ENCODE data around the gene PHLPP1. TPM values are rescaled to one million over a fixed set of nuclear protein-coding genes. Genes with fewer than 3 reads are reported as not detected.
"Not testable (repeated sequence)": the region's sequence is repeated elsewhere in the genome, so short reads cannot be mapped to it uniquely, and the experiment has no call there.

PHLPP1 gene
- total RNA-seq, 2 experiments from 2014 or later = 8.0 to 8.7 TPM

DNA sequence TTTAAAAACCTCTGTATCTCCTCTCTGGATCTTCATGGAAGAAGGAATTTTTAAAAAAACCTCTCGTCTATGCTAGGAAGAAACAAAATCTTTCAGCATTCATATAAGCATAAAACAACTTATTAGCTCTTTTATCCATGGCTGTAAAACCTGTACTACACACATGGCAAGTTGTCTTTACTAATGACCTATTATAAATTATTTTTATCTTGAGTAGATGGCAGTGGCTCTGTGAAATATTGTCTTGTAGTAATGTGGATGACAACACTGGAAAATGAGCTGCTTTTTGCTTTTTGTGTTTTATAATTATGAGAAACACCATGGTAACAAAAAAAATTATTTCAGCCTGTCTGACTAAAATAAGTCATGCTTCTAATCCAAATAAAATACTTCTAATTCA is 18.9 kb downstream of the PHLPP1 start:
- POLR2A ChIA-PET = no interaction called here
- peaks cover 5% of the 10 kb centered on the region for H3K36me3 Mint-ChIP-seq
- CTCF ChIA-PET = interaction anchor here (0.7 kb wide), 1 partner anchor 87 kb away, joined by 4 read pairs; no protein-coding TSS in a partner anchor
- intact Hi-C loops (cut with micrococcal nuclease) = no loop called here
- no peak for DNase-seq
- H3K4me1 Mint-ChIP-seq (ENCODE audit: low read depth) = no peaks in the 10 kb centered on the region
- H3K4me3 Mint-ChIP-seq = no peak overlapping the region
- no peaks in the 10 kb centered on the region for H3K27me3 Mint-ChIP-seq
- peaks cover 16% of the 10 kb centered on the region for H3K9me3 Mint-ChIP-seq
- H3K27ac Mint-ChIP-seq = no peak overlapping the region

DNA sequence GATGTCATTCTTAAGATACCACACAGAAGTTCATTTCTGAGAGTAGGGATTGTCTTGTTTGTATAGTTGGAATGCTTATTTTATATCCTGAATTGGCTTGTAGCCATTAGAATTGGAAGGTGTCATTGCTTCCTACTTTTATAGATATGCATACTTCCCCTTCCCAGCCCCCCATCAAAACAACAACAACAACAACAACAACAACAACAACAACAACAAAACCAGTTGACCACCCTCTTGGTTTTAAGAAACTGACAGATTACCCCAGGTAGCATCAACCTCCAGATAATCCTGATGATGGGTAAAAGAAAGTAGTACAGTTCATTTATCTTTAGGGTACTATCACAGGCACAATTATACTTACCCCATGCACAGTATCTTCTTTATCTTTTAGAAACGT is 20.0 kb downstream of the PHLPP1 start:
- no peak overlapping the region for H3K4me3 Mint-ChIP-seq
- H3K27ac Mint-ChIP-seq = no peak overlapping the region
- intact Hi-C loops (cut with micrococcal nuclease) = no loop called here
- DNase-seq = no peak
- ChIA-PET CTCF (no interaction called here), POLR2A (no interaction called here)
- peaks cover 16% of the 10 kb centered on the region for H3K9me3 Mint-ChIP-seq
- no peaks in the 10 kb centered on the region for H3K27me3 Mint-ChIP-seq
- peaks cover 4% of the 10 kb centered on the region for H3K4me1 Mint-ChIP-seq (ENCODE audit: low read depth)
- H3K36me3 Mint-ChIP-seq = peaks cover 5% of the 10 kb centered on the region

DNA sequence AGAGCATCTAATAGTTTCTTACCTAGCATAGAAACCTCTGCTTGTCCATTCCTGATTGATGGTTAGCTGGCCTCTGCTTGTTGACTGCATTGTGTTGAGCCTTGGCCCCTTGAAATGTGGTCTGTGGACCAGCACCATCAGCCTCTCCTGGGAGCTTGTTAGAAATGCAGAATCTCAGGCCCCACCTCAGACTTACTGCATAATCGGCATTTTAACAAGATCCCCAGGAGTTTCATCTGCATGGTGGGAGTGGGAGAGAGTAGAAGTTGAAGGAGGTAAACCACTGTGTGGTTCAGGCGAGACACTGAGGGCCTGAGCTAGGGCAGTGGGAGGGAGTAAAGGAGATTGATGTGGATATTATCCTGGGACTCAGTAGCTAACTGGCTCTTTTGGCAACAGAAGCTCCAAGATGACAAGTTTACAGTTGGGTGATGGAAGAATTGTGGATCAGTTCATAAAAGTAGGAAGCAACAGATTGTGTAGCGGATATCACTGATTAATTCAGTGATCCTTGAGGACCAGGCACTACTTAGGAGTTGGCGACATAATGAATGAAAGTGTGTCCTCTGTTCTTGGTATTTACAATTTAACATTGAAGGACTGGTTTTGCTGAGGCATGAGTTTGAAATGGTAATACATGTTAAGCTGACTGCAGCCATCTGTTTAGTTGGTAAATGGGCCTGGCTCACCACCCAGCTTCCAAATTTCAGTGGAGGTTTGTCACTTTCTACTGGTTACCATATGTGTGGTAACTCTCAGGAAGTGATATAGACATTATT is 20.9 kb downstream of the PHLPP1 start:
- POLR2A ChIA-PET = interaction anchor here (0.6 kb wide), 1 partner anchor 280 kb away, joined by 4 read pairs; no protein-coding TSS in a partner anchor
- intact Hi-C loops (cut with micrococcal nuclease) = no loop called here
- DNase-seq = no peak
- Mint-ChIP-seq H3K4me1 (ENCODE audit: low read depth) (peaks cover 8% of the 10 kb centered on the region), H3K4me3 (no peak overlapping the region), H3K36me3 (peaks cover 5% of the 10 kb centered on the region), H3K27me3 (no peaks in the 10 kb centered on the region), H3K9me3 (peaks cover 15% of the 10 kb centered on the region), H3K27ac (no peak overlapping the region)
- CTCF ChIA-PET = no interaction called here

DNA sequence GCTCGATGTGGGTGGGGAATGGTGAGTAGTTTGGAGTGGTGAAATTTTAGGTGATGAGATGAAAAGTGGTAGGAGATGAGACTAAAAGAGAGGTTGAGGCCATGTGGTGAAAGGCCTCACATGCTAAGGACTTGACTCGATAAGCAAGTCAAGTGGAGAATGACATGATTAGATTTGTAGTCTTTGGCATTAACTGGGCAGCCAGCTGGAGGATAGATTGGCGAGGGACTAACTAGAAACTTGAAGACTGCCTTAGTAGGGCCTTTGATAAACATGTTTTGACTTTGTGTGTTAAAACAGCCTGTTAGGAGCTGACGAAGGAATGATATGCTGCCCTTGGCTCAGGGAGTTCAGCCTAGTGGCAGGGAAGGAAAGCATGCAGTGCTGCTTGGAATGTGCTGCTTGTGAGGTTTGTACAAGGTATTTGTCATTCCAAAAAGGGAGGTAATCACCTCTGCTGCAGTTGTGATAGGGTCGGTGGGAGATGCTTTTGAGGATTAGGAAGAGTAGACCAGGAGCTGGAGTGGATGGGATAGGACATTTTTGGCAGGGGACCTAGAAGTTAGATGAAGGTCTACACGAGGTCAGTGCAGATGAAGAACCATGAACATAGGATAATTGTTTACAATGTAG is 22.0 kb downstream of the PHLPP1 start:
- Mint-ChIP-seq H3K9me3 (peaks cover 4% of the 10 kb centered on the region), H3K36me3 (no peaks in the 10 kb centered on the region), H3K27me3 (no peaks in the 10 kb centered on the region), H3K27ac (no peak overlapping the region), H3K4me3 (no peak overlapping the region), H3K4me1 (ENCODE audit: low read depth) (peaks cover 15% of the 10 kb centered on the region)
- no peak for DNase-seq
- intact Hi-C loops (cut with micrococcal nuclease) = no loop called here
- POLR2A ChIA-PET = no interaction called here
- CTCF ChIA-PET = no interaction called here

DNA sequence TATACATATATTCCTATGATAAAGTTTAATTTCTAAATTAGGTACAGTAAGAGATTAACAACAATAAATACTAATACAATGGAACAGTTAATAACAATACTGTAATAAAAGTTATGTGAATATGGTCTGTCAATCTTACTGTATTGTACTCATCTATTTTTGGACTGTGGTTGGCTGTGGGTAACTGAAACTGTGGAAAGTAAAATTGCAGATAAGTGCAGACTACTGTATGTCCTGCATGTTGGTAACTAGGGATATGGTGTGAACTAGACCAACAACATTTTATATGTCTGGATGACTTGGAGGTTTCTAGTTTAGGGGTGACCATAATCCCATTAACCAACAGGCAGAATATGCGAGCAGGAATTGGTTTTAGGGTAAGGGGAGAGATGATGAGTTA is 23.3 kb downstream of the PHLPP1 start:
- H3K4me3 Mint-ChIP-seq = no peak overlapping the region

DNA sequence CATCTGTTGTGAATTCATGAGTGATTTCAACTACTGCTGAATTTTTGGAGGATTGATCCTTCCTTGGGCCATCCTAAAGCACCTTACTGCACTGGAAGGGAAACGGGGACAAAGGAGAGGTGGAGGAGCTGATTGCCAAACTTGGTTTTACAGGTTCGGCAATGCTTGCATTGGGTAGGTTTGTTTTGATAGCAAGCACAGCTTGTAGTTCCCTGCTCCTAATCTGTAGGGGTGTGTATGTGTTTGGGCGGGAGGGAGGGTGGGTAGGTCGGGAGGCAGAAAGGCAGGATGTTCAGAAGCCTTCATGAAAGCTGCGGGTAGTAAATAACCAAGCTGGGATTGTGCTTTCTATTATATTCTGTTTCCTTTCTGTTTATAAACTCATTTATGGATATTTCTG is 24.6 kb downstream of the PHLPP1 start:
- intact Hi-C loops (cut with micrococcal nuclease) = loop anchor here (2.0 kb wide), 2 partner anchors 31 to 39 kb away; no protein-coding TSS in a partner anchor
- no peaks in the 10 kb centered on the region for H3K27me3 Mint-ChIP-seq

More for the DNA sequence above, 23.3 kb downstream of the PHLPP1 start:
- no peak overlapping the region for H3K27ac Mint-ChIP-seq
- peaks cover 15% of the 10 kb centered on the region for H3K4me1 Mint-ChIP-seq (ENCODE audit: low read depth)
- ChIA-PET CTCF (no interaction called here), POLR2A (no interaction called here)
- DNase-seq = no peak
- no peaks in the 10 kb centered on the region for H3K9me3 Mint-ChIP-seq
- no peaks in the 10 kb centered on the region for H3K36me3 Mint-ChIP-seq
- no peaks in the 10 kb centered on the region for H3K27me3 Mint-ChIP-seq
- intact Hi-C loops (cut with micrococcal nuclease) = no loop called here

DNA sequence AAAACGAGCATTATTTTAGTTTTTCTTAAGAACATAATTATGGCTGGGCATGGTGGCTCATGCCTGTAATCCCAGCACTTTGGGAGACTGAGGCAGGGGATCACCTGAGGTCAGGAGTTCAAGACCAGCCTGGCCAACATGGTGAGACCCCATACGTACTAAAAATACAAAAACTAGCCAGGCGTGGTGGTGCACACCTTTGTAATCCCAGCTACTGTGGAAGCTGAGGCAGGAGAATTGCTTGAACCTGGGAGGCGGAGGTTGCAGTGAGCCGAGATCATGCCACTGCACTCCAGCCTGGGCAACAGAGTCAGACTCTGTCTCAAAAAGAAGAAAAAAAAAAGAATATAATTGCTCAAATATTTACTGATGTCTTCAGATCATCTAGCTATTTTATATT is 25.3 kb downstream of the PHLPP1 start:
- H3K36me3 Mint-ChIP-seq, H3K27me3 Mint-ChIP-seq, H3K9me3 Mint-ChIP-seq, H3K4me3 Mint-ChIP-seq, DNase-seq, CTCF ChIA-PET, H3K27ac Mint-ChIP-seq: not testable (repeated sequence)
- H3K4me1 Mint-ChIP-seq (ENCODE audit: low read depth) = peaks cover 20% of the 10 kb centered on the region
- POLR2A ChIA-PET = interaction anchor here (0.6 to 0.7 kb wide), 3 partner anchors 97 to 188 kb away, joined by 3 read pairs; no protein-coding TSS in a partner anchor
- intact Hi-C loops (cut with micrococcal nuclease) = loop anchor here (1.0 to 2.0 kb wide), 4 partner anchors 23 to 105 kb away; no protein-coding TSS in a partner anchor

More for the DNA sequence above, 24.6 kb downstream of the PHLPP1 start:
- H3K4me1 Mint-ChIP-seq (ENCODE audit: low read depth) = peaks cover 15% of the 10 kb centered on the region
- no peaks in the 10 kb centered on the region for H3K9me3 Mint-ChIP-seq
- H3K27ac Mint-ChIP-seq = no peak overlapping the region
- H3K36me3 Mint-ChIP-seq = no peaks in the 10 kb centered on the region
- CTCF ChIA-PET = no interaction called here
- no peak for DNase-seq
- POLR2A ChIA-PET = interaction anchor here (0.6 kb wide), 1 partner anchor 187 kb away, joined by 3 read pairs; no protein-coding TSS in a partner anchor
- no peak overlapping the region for H3K4me3 Mint-ChIP-seq

DNA sequence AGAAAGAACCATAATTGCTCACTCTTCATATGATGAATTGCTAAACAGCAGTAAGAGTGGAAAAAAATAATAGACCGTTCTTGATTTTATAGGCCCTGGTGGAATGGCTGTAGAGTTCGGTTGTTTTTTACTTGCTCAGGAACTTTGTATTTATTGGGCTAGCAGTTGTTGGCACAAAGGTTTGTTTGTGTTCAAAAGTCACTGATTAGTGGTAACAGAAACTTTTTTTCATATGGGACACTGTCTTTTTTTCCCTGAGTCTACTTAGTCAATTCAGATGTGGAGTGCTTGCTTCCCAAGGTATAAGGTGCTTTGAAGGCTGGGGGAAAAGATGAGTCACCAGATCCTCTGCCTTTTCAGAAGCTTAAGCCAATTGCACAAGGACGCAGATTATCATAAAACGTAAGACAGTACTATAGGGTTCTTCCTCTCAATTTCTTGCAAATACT is 25.8 kb downstream of the PHLPP1 start:
- intact Hi-C loops (cut with micrococcal nuclease) = loop anchor here (1.0 to 2.0 kb wide), 4 partner anchors 24 to 104 kb away; no protein-coding TSS in a partner anchor
- Mint-ChIP-seq H3K4me1 (ENCODE audit: low read depth) (peaks cover 20% of the 10 kb centered on the region), H3K36me3 (no peaks in the 10 kb centered on the region), H3K4me3 (no peak overlapping the region), H3K9me3 (no peaks in the 10 kb centered on the region), H3K27ac (peak overlapping the region; percentile 36), H3K27me3 (no peaks in the 10 kb centered on the region)
- DNase-seq = peak; percentile 26
- CTCF ChIA-PET = interaction anchor here (0.8 to 1.5 kb wide), 2 partner anchors 215 to 241 kb away, joined by 3 read pairs; no protein-coding TSS in a partner anchor
- POLR2A ChIA-PET = interaction anchor here (0.6 to 0.7 kb wide), 2 partner anchors 96 to 154 kb away, joined by 3 read pairs; no protein-coding TSS in a partner anchor

DNA sequence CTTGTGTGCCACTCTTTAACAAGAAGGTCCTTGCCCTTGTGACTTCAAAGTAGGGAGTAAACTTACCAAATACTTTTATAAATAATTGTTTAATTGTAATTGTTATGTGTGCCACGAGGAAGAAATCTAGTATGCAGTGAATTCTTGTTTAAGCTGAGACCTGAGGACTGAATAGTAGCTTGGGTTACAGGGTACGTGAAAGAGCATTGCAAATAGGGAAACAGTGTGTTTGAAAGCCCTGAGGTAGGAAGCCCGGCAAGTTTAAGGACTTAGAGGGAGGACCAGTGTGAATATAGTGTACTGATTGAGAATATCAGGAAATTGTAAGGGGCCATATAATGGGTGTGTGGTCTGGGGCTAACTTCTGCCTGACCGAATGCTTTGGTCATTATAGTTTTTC is 26.2 kb downstream of the PHLPP1 start:
- H3K4me3 Mint-ChIP-seq = no peak overlapping the region

DNA sequence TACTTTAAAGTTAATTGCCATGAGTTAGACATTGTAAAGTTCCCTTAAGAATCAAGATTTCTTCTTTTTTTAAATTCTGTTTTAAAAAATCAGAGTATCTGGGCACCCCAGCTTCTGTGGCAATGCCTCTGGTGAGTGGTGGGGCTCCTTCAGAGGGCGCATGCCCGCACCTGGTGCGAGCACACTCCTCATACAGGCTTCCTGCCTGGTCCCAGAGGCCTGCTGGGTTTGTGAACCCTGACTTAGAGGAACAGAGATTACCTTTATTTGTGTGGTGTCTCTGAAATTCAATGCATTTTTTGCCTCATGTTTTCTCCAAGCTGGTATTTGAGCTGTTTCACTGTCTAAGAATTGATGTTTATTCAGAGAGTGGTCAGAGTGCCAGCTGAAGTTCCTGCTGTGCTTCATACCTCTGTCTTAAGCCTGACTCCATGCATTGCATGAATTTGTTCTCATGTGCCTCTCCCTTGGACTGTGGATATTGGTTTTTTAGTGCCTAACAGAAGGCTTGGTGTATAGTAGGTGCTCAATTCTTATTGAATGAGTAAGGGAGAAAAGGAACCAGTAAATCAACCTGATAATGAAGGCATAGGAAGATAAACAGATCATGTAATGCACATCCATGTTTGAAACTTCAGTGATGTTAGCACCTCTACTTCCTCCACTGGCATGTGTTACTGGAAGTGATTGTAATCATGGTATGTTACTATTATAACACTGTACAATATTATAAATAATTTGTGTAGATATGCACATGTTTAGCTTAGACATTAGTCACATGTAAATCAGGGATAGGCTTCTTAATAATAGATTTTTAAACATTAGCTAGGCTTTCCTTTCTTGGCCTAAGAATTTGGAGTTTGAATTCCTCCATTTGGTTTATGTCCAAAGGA is 29.0 kb downstream of the PHLPP1 start:
- DNase-seq = no peak
- peaks cover 21% of the 10 kb centered on the region for H3K4me1 Mint-ChIP-seq (ENCODE audit: low read depth)
- no peak overlapping the region for H3K4me3 Mint-ChIP-seq
- peaks cover 2% of the 10 kb centered on the region for H3K27me3 Mint-ChIP-seq
- no peaks in the 10 kb centered on the region for H3K9me3 Mint-ChIP-seq
- ChIA-PET POLR2A (no interaction called here), CTCF (no interaction called here)
- intact Hi-C loops (cut with micrococcal nuclease) = no loop called here
- H3K27ac Mint-ChIP-seq = no peak overlapping the region
- peaks cover under 1% of the 10 kb centered on the region for H3K36me3 Mint-ChIP-seq

More for the DNA sequence above, 26.2 kb downstream of the PHLPP1 start:
- intact Hi-C loops (cut with micrococcal nuclease) = loop anchor here (1.0 to 2.0 kb wide), 4 partner anchors 24 to 104 kb away; no protein-coding TSS in a partner anchor
- POLR2A ChIA-PET = no interaction called here
- Mint-ChIP-seq H3K27me3 (no peaks in the 10 kb centered on the region), H3K4me1 (ENCODE audit: low read depth) (peaks cover 20% of the 10 kb centered on the region), H3K27ac (no peak overlapping the region), H3K9me3 (no peaks in the 10 kb centered on the region), H3K36me3 (no peaks in the 10 kb centered on the region)
- DNase-seq = no peak
- CTCF ChIA-PET = interaction anchor here (0.8 to 1.5 kb wide), 3 partner anchors 25 to 241 kb away, joined by 3 read pairs; no protein-coding TSS in a partner anchor

DNA sequence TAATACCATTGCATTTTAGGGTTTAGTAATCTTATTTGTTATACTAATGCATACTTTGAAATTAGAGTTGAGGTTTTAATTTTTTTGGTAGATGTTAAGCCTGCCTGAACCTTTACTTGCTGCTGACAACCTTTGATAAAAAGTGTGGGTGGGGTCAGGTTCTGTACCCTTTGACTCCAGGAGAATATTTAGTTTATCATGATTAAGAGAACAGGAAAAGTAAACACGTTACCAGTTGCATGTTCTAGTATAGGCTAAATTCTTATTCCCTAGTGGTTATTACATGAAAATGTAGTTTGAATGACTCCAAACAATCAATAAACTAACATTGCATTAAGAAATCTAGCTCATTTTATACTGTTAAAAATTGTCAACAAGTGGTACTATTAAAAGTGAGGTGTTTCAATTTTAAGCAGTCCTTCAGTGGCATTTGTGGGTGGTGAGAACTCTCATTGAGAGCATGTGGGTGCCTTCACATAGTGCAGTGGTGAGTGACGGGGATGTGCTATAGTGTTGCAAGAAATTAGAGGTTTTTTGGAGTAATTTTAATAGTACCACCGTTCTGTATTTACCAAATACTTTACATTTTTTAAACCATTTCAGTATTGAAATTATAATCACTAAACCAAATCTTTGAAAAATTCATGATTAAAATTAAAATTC is 29.9 kb downstream of the PHLPP1 start:
- no peaks in the 10 kb centered on the region for H3K9me3 Mint-ChIP-seq
- H3K36me3 Mint-ChIP-seq = peaks cover 2% of the 10 kb centered on the region
- H3K27ac Mint-ChIP-seq = no peak overlapping the region
- intact Hi-C loops (cut with micrococcal nuclease) = no loop called here
- peaks cover 18% of the 10 kb centered on the region for H3K4me1 Mint-ChIP-seq (ENCODE audit: low read depth)
- no peak overlapping the region for H3K4me3 Mint-ChIP-seq
- CTCF ChIA-PET = no interaction called here
- peaks cover 2% of the 10 kb centered on the region for H3K27me3 Mint-ChIP-seq
- no peak for DNase-seq
- POLR2A ChIA-PET = no interaction called here
